CD8-positive, alpha-beta memory T cell (primary cell): ENCODE results near the gene FLT3. TPM values are rescaled to one million over a fixed set of nuclear protein-coding genes. Genes with fewer than 3 reads are reported as not detected.
A peak's percentile ranks its signal among the peaks of the same experiment; 100 is the strongest.

Experiments
- CTCF ChIA-PET: fragments of 350-600 bp; sonication (Branson Sonifier 250); formaldehyde crosslinking; loops from one replicate; lab custom pipeline; 2021; ENCODE audit warnings: antibody characterized with exemption; lab: Charles Lee
- POLR2A ChIA-PET: fragments of 350-600 bp; sonication (Branson Sonifier 250); formaldehyde crosslinking; loops from one replicate; lab custom pipeline; 2021; ENCODE audit warnings: antibody characterized with exemption; lab: Charles Lee
- DNase-seq, 5 donors: peaks; one replicate each; pipeline versions ENCODE4 v3.0.0 to v3.0.0-alpha.2; 2020 to 2022; ENCODE audit warnings: mixed read lengths in 1 of 5
- H3K27ac ChIP-seq: one replicate; pipeline ENCODE4 v1.7.0; 2013; ENCODE audit warnings: low read depth, mild to moderate bottlenecking, low read length, moderate library complexity
- H3K27me3 ChIP-seq: 2 replicates; pipeline ENCODE4 v1.7.0; 2013; ENCODE audit warnings: low read length, mild to moderate bottlenecking; ENCODE audit not compliant: insufficient read depth, poor library complexity, severe bottlenecking
- H3K36me3 ChIP-seq: 2 replicates; pipeline ENCODE4 v1.7.0; 2013; ENCODE audit warnings: mild to moderate bottlenecking, low read length, moderate library complexity; ENCODE audit not compliant: insufficient read depth
- H3K4me1 ChIP-seq: 2 replicates; pipeline ENCODE4 v1.7.0; 2013; ENCODE audit warnings: mild to moderate bottlenecking, low read length, moderate library complexity; ENCODE audit not compliant: insufficient read depth
- H3K4me3 ChIP-seq: 2 replicates; pipeline ENCODE4 v1.7.0; 2013; ENCODE audit warnings: mild to moderate bottlenecking, low read length
- H3K9me3 ChIP-seq: 2 replicates; pipeline ENCODE4 v1.7.0; 2013; ENCODE audit warnings: mild to moderate bottlenecking, low read length
- H3K27ac Mint-ChIP-seq, 8 donors: one replicate each; pipeline ENCODE4 v1.8.0; 2020 to 2021; ENCODE audit warnings: mixed read lengths in 8 of 8, mild to moderate bottlenecking in 6 of 8, inconsistent platforms in 3 of 8, moderate library complexity in 3 of 8
- H3K27me3 Mint-ChIP-seq, 2 donors: one replicate each; pipeline ENCODE4 v1.8.0; 2020 to 2021; ENCODE audit warnings: mixed read lengths in 2 of 2, mild to moderate bottlenecking in 1 of 2, moderate library complexity in 1 of 2
- H3K36me3 Mint-ChIP-seq, 3 donors: one replicate each; pipeline ENCODE4 v1.8.0; 2020 to 2021; ENCODE audit warnings: mixed read lengths in 3 of 3, inconsistent platforms in 1 of 3, mild to moderate bottlenecking in 1 of 3
- H3K4me1 Mint-ChIP-seq, 3 donors: one replicate each; pipeline ENCODE4 v1.8.0; 2020 to 2021; ENCODE audit warnings: mixed read lengths in 3 of 3, inconsistent platforms in 1 of 3, mild to moderate bottlenecking in 1 of 3
- H3K4me3 Mint-ChIP-seq, 7 donors: one replicate each; pipeline ENCODE4 v1.8.0; 2020 to 2021; ENCODE audit warnings: mixed read lengths in 7 of 7, mild to moderate bottlenecking in 6 of 7, moderate library complexity in 4 of 7, inconsistent platforms in 2 of 7
- H3K9me3 Mint-ChIP-seq, 5 donors: one replicate each; pipeline ENCODE4 v1.8.0; 2020 to 2022; ENCODE audit warnings: mixed read lengths in 5 of 5, mild to moderate bottlenecking in 3 of 5, moderate library complexity in 2 of 5, inconsistent platforms in 1 of 5
- polyA plus RNA-seq: library from polyadenylated mRNA; unstranded; fragments of 300-500 nt; fragmentation: Illumina TruSeq; gene quantifications from one replicate; pipeline ENCODE4 v1.2.3, GENCODE V29; 2021
- total RNA-seq, 2 experiments: library from RNA; stranded (reverse); gene quantifications; one replicate each; pipeline ENCODE4 v1.2.3, GENCODE V29; 2021

Gene FLT3
- total and polyA plus RNA-seq, 3 experiments from 2014 or later = 0.07 TPM; not detected in 2

GRCh38 chr13:28049215-28049614 lies 51.2 kb downstream of the FLT3 start:
- Mint-ChIP-seq H3K36me3 (no peaks in the 10 kb centered on the region), H3K4me1 (peaks cover 4 to 30% (median 7%) of the 10 kb centered on the region in 3 donors), H3K27ac (no peak overlapping the region), H3K9me3 (no peaks in the 10 kb centered on the region), H3K4me3 (no peak overlapping the region), H3K27me3 (peaks cover 0 to 11% of the 10 kb centered on the region in 2 donors)
- Histone ChIP-seq H3K27ac (no peak overlapping the region), H3K36me3 (no peaks in the 10 kb centered on the region), H3K4me1 (no peaks in the 10 kb centered on the region), H3K27me3 (no peaks in the 10 kb centered on the region), H3K9me3 (no peaks in the 10 kb centered on the region), H3K4me3 (no peak overlapping the region)
- no peak for DNase-seq
- CTCF ChIA-PET = no interaction called here
- POLR2A ChIA-PET = no interaction called here

GRCh38 chr13:28048768-28049167 lies 51.6 kb downstream of the FLT3 start:
- Histone ChIP-seq H3K27me3 (no peaks in the 10 kb centered on the region), H3K4me3 (no peak overlapping the region), H3K36me3 (no peaks in the 10 kb centered on the region), H3K4me1 (no peaks in the 10 kb centered on the region), H3K9me3 (no peaks in the 10 kb centered on the region), H3K27ac (no peak overlapping the region)
- no peak for DNase-seq
- ChIA-PET POLR2A (no interaction called here), CTCF (no interaction called here)
- Mint-ChIP-seq H3K27ac (no peak overlapping the region), H3K4me3 (no peak overlapping the region), H3K4me1 (peaks cover 4 to 30% (median 7%) of the 10 kb centered on the region in 3 donors), H3K27me3 (peaks cover 0 to 9% of the 10 kb centered on the region in 2 donors), H3K9me3 (no peaks in the 10 kb centered on the region), H3K36me3 (no peaks in the 10 kb centered on the region)

GRCh38 chr13:28047757-28048388 lies 52.5 kb downstream of the FLT3 start:
- Mint-ChIP-seq H3K27me3 (peaks cover 3 to 8% of the 10 kb centered on the region in 2 donors), H3K4me1 (peaks cover 4 to 30% (median 7%) of the 10 kb centered on the region in 3 donors), H3K27ac (peak overlapping the region in 1 of 8 donors; percentile 52), H3K9me3 (no peaks in the 10 kb centered on the region), H3K4me3 (peak overlapping the region in 1 of 7 donors; percentile 25), H3K36me3 (no peaks in the 10 kb centered on the region)
- Histone ChIP-seq H3K4me1 (no peaks in the 10 kb centered on the region), H3K4me3 (no peak overlapping the region), H3K9me3 (no peaks in the 10 kb centered on the region), H3K36me3 (no peaks in the 10 kb centered on the region), H3K27ac (no peak overlapping the region), H3K27me3 (no peaks in the 10 kb centered on the region)
- DNase-seq = no peak
- ChIA-PET POLR2A (no interaction called here), CTCF (no interaction called here)

GRCh38 chr13:28046981-28047380 lies 53.4 kb downstream of the FLT3 start:
- no peaks in the 10 kb centered on the region for H3K36me3 ChIP-seq
- no peak overlapping the region for H3K27ac ChIP-seq
- H3K36me3 Mint-ChIP-seq = no peaks in the 10 kb centered on the region
- CTCF ChIA-PET = no interaction called here
- no peaks in the 10 kb centered on the region for H3K9me3 ChIP-seq
- POLR2A ChIA-PET = no interaction called here
- no peaks in the 10 kb centered on the region for H3K4me1 ChIP-seq
- H3K27me3 ChIP-seq = no peaks in the 10 kb centered on the region
- no peaks in the 10 kb centered on the region for H3K9me3 Mint-ChIP-seq
- H3K27ac Mint-ChIP-seq = peak overlapping the region in 1 of 8 donors; percentile 29
- no peak overlapping the region for H3K4me3 Mint-ChIP-seq
- DNase-seq = no peak
- peaks cover 3 to 14% of the 10 kb centered on the region in 2 donors for H3K27me3 Mint-ChIP-seq
- H3K4me1 Mint-ChIP-seq = peaks cover 4 to 30% (median 7%) of the 10 kb centered on the region in 3 donors
- H3K4me3 ChIP-seq = no peak overlapping the region

GRCh38 chr13:28045861-28046260 lies 54.5 kb downstream of the FLT3 start:
- no peaks in the 10 kb centered on the region for H3K36me3 Mint-ChIP-seq
- no peaks in the 10 kb centered on the region for H3K27me3 ChIP-seq
- ChIA-PET CTCF (interaction anchor here (1.3 kb wide), 1 partner anchor 10 kb away, joined by 3 read pairs; no protein-coding TSS in a partner anchor), POLR2A (no interaction called here)
- H3K27me3 Mint-ChIP-seq = peaks cover 9 to 22% of the 10 kb centered on the region in 2 donors
- peaks cover 4 to 30% (median 7%) of the 10 kb centered on the region in 3 donors for H3K4me1 Mint-ChIP-seq
- no peak overlapping the region for H3K27ac Mint-ChIP-seq
- no peaks in the 10 kb centered on the region for H3K9me3 Mint-ChIP-seq
- no peak for DNase-seq
- no peak overlapping the region for H3K4me3 Mint-ChIP-seq
- no peak overlapping the region for H3K4me3 ChIP-seq
- no peaks in the 10 kb centered on the region for H3K4me1 ChIP-seq
- H3K36me3 ChIP-seq = no peaks in the 10 kb centered on the region
- H3K27ac ChIP-seq = no peak overlapping the region
- no peaks in the 10 kb centered on the region for H3K9me3 ChIP-seq

GRCh38 chr13:28044608-28045007 lies 55.8 kb downstream of the FLT3 start:
- Mint-ChIP-seq H3K36me3 (no peaks in the 10 kb centered on the region), H3K4me1 (peaks cover 4 to 22% (median 7%) of the 10 kb centered on the region in 3 donors), H3K27me3 (peaks cover 16 to 30% of the 10 kb centered on the region in 2 donors), H3K27ac (no peak overlapping the region), H3K4me3 (no peak overlapping the region), H3K9me3 (no peaks in the 10 kb centered on the region)
- Histone ChIP-seq H3K27ac (no peak overlapping the region), H3K36me3 (no peaks in the 10 kb centered on the region), H3K27me3 (no peaks in the 10 kb centered on the region), H3K4me3 (no peak overlapping the region), H3K4me1 (no peaks in the 10 kb centered on the region), H3K9me3 (no peaks in the 10 kb centered on the region)
- DNase-seq = no peak
- ChIA-PET POLR2A (no interaction called here), CTCF (interaction anchor here (1.3 kb wide), 1 partner anchor 8 kb away, joined by 3 read pairs; no protein-coding TSS in a partner anchor)

GRCh38 chr13:28043224-28043623 lies 57.2 kb downstream of the FLT3 start:
- H3K4me3 ChIP-seq = no peak overlapping the region
- CTCF ChIA-PET = no interaction called here
- no peaks in the 10 kb centered on the region for H3K9me3 ChIP-seq
- no peak for DNase-seq
- peaks cover 19 to 35% of the 10 kb centered on the region in 2 donors for H3K27me3 Mint-ChIP-seq
- H3K9me3 Mint-ChIP-seq = no peaks in the 10 kb centered on the region
- no peak overlapping the region for H3K27ac Mint-ChIP-seq
- H3K36me3 Mint-ChIP-seq = no peaks in the 10 kb centered on the region
- no peaks in the 10 kb centered on the region for H3K4me1 ChIP-seq
- no peak overlapping the region for H3K27ac ChIP-seq
- no peaks in the 10 kb centered on the region for H3K27me3 ChIP-seq
- no peaks in the 10 kb centered on the region for H3K36me3 ChIP-seq
- peaks cover 4 to 10% (median 6%) of the 10 kb centered on the region in 3 donors for H3K4me1 Mint-ChIP-seq
- POLR2A ChIA-PET = no interaction called here
- no peak overlapping the region for H3K4me3 Mint-ChIP-seq

- H3K4me3 Mint-ChIP-seq = no peak overlapping the region
- H3K27me3 Mint-ChIP-seq = peaks cover 27 to 40% of the 10 kb centered on the region in 2 donors
- no peaks in the 10 kb centered on the region for H3K4me1 Mint-ChIP-seq
- H3K27me3 ChIP-seq = no peaks in the 10 kb centered on the region
- H3K36me3 ChIP-seq = no peaks in the 10 kb centered on the region
- no peaks in the 10 kb centered on the region for H3K4me1 ChIP-seq
- no peak overlapping the region for H3K27ac ChIP-seq
- H3K4me3 ChIP-seq = no peak overlapping the region
- CTCF ChIA-PET = no interaction called here
- DNase-seq = no peak
- no peaks in the 10 kb centered on the region for H3K36me3 Mint-ChIP-seq
- no peaks in the 10 kb centered on the region for H3K9me3 Mint-ChIP-seq
- H3K27ac Mint-ChIP-seq = no peak overlapping the region
- no peaks in the 10 kb centered on the region for H3K9me3 ChIP-seq
- POLR2A ChIA-PET = no interaction called here
Measured at GRCh38 chr13:28041501-28041900, 58.9 kb downstream of the FLT3 start.
